Panc1 (cell line): Measurements from ENCODE around the gene GALNT9. TPM values are rescaled to one million over a fixed set of nuclear protein-coding genes. Genes with fewer than 3 reads are reported as not detected.

ENCODE experiments used
- ATAC-seq: fragments of 200-7000 bp; cut with Tn5 transposase; 2 replicates; pipeline ENCODE4 v1.9.1; 2020; ENCODE audit warnings: mild to moderate bottlenecking, moderate library complexity
- BruUV-seq: library from RNA; stranded (reverse); fragments of 400-500 nt; replicated peaks from 2 replicates; lab custom pipeline; 2021; lab: Mats Ljungman, UMichigan
- CTCF ChIA-PET: fragments of 300-600 bp; sonication (Branson Sonifier 250); formaldehyde crosslinking; loops from one replicate; lab custom pipeline; 2022; ENCODE audit warnings: antibody characterized with exemption; lab: Charles Lee
- POLR2A ChIA-PET: fragments of 300-600 bp; sonication (Branson Sonifier 250); formaldehyde crosslinking; loops from one replicate; lab custom pipeline; 2022; ENCODE audit warnings: antibody characterized with exemption; lab: Charles Lee
- DNase-seq: peaks from one replicate; pipeline ENCODE4 v3.0.0-alpha.2; 2010; ENCODE audit warnings: low read depth, low spot score
- H3K27ac ChIP-seq: 2 replicates; pipeline ENCODE4 v1.5.1; 2011; ENCODE audit warnings: mild to moderate bottlenecking, low read length, inconsistent platforms
- H3K27me3 ChIP-seq: fragments of 200-500 bp; sonication (Bioruptor generic); 2 replicates; pipeline ENCODE4 v1.6.0; 2014; ENCODE audit warnings: low read length, inconsistent platforms; ENCODE audit not compliant: control insufficient read depth, insufficient read depth
- H3K36me3 ChIP-seq: fragments of 200-500 bp; sonication (Bioruptor generic); 2 replicates; pipeline ENCODE4 v1.5.1; 2014; ENCODE audit warnings: inconsistent platforms, mild to moderate bottlenecking, low read length, moderate library complexity; ENCODE audit not compliant: control insufficient read depth, insufficient read depth
- H3K4me1 ChIP-seq: 2 replicates; pipeline ENCODE4 v1.5.1; 2011; ENCODE audit warnings: inconsistent platforms, mild to moderate bottlenecking, low read length, moderate library complexity; ENCODE audit not compliant: control insufficient read depth, insufficient read depth
- H3K4me3 ChIP-seq, 2 experiments: 2 replicates each; pipeline ENCODE4 v1.5.1; 2011 to 2012; ENCODE audit warnings: low read depth in 2 of 2, low read length in 2 of 2, mild to moderate bottlenecking in 2 of 2, inconsistent platforms in 1 of 2, moderate library complexity in 1 of 2
- H3K9me3 ChIP-seq: fragments of 200-500 bp; sonication (Bioruptor generic); 2 replicates; pipeline ENCODE4 v1.5.1; 2014; ENCODE audit warnings: low read depth, mild to moderate bottlenecking, inconsistent platforms, low read length, moderate library complexity; ENCODE audit not compliant: control insufficient read depth, insufficient read depth
- POLR2AphosphoS5 ChIP-seq: IDR thresholded peaks from 2 replicates; pipeline ENCODE4 v1.6.1; 2012; ENCODE audit warnings: mild to moderate bottlenecking, low read depth, low read length, moderate library complexity
- SIN3A ChIP-seq: IDR thresholded peaks from 2 replicates; pipeline ENCODE4 v1.6.1; 2012; ENCODE audit warnings: low read depth, mild to moderate bottlenecking, low read length, moderate library complexity, borderline replicate concordance; ENCODE audit not compliant: insufficient read depth
- TCF7L2 ChIP-seq: IDR thresholded peaks from 2 replicates; pipeline ENCODE4 v1.6.1; 2011; ENCODE audit warnings: mild to moderate bottlenecking, low read depth, low read length, inconsistent platforms
- in situ Hi-C: cut with HindIII; loops from 2 replicates; pipeline ENCODE4 v1.10.0; 2016; ENCODE audit warnings: low sequenced_read_pairs, low pct_unique_long_range_greater_than_20kb
- intact Hi-C: fragments of 100-400 bp; cut with micrococcal nuclease; formaldehyde crosslinking; loops from one replicate; pipeline ENCODE4 v1.10.0; 2022; ENCODE audit not compliant: unreplicated experiment
- total RNA-seq: library from RNA; stranded (reverse); gene quantifications from one replicate; pipeline ENCODE4 v1.2.1, GENCODE V29; 2021; ENCODE audit not compliant: unreplicated experiment
- TF ChIP-seq, protein P1 (sequence below): fragments of 450-650 bp; IDR thresholded peaks from 2 replicates; pipeline ENCODE4 v1.5.1; 2017; ENCODE audit warnings: mild to moderate bottlenecking
- TF ChIP-seq, protein P2 (sequence below), 2 experiments: IDR thresholded peaks; 2 replicates each; pipeline ENCODE4 v1.6.1; 2011 to 2012; ENCODE audit warnings: low read depth in 2 of 2, control low read depth in 1 of 2, low read length in 1 of 2, mild to moderate bottlenecking in 1 of 2, moderate library complexity in 1 of 2; ENCODE audit not compliant: insufficient read depth in 1 of 2

GALNT9 gene
- total RNA-seq, 1 experiment from 2014 or later = 0.33 TPM

DNA sequence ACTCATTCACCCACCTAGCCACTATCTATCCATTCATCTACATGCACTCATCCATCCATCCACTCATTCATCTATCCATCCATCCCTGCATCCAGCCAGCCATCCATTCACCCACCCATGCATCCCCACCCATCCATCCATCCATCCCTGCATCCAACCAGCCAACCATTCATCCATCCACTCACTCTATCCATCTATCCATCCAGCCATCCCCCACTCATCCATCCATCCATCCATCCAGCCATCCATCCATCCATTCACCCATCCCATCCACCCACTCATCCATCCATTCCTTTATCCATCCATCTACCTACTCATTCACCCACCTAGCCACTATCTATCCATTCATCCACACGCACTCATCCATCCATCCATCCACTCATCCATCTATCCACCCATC lies 112.0 kb downstream of the GALNT9 start:
- no peaks in the 10 kb centered on the region for H3K9me3 ChIP-seq
- TF ChIP-seq POLR2AphosphoS5 (no peak), SIN3A (no peak), TCF7L2 (no peak)
- TF ChIP-seq, protein P1, sequence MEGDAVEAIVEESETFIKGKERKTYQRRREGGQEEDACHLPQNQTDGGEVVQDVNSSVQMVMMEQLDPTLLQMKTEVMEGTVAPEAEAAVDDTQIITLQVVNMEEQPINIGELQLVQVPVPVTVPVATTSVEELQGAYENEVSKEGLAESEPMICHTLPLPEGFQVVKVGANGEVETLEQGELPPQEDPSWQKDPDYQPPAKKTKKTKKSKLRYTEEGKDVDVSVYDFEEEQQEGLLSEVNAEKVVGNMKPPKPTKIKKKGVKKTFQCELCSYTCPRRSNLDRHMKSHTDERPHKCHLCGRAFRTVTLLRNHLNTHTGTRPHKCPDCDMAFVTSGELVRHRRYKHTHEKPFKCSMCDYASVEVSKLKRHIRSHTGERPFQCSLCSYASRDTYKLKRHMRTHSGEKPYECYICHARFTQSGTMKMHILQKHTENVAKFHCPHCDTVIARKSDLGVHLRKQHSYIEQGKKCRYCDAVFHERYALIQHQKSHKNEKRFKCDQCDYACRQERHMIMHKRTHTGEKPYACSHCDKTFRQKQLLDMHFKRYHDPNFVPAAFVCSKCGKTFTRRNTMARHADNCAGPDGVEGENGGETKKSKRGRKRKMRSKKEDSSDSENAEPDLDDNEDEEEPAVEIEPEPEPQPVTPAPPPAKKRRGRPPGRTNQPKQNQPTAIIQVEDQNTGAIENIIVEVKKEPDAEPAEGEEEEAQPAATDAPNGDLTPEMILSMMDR = no peak
- TF ChIP-seq, protein P2, sequence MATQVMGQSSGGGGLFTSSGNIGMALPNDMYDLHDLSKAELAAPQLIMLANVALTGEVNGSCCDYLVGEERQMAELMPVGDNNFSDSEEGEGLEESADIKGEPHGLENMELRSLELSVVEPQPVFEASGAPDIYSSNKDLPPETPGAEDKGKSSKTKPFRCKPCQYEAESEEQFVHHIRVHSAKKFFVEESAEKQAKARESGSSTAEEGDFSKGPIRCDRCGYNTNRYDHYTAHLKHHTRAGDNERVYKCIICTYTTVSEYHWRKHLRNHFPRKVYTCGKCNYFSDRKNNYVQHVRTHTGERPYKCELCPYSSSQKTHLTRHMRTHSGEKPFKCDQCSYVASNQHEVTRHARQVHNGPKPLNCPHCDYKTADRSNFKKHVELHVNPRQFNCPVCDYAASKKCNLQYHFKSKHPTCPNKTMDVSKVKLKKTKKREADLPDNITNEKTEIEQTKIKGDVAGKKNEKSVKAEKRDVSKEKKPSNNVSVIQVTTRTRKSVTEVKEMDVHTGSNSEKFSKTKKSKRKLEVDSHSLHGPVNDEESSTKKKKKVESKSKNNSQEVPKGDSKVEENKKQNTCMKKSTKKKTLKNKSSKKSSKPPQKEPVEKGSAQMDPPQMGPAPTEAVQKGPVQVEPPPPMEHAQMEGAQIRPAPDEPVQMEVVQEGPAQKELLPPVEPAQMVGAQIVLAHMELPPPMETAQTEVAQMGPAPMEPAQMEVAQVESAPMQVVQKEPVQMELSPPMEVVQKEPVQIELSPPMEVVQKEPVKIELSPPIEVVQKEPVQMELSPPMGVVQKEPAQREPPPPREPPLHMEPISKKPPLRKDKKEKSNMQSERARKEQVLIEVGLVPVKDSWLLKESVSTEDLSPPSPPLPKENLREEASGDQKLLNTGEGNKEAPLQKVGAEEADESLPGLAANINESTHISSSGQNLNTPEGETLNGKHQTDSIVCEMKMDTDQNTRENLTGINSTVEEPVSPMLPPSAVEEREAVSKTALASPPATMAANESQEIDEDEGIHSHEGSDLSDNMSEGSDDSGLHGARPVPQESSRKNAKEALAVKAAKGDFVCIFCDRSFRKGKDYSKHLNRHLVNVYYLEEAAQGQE (IDR thresholded peaks at IDR 0.05; ENCODE audit: insufficient read depth in 1 of 2, low read depth in 2 of 2, low read length in 1 of 2) = no peak
- H3K27me3 ChIP-seq = peaks cover 4% of the 10 kb centered on the region; the same call in 1 of the 2 replicates
- BruUV-seq = no TSS peak
- DNase-seq (no peak), ATAC-seq (no peak)
- H3K27ac ChIP-seq = no peak overlapping the region
- in situ Hi-C loops (no loop called here), intact Hi-C loops (loop anchor here (10.0 kb wide), 1 partner anchor 63 kb away; no protein-coding TSS in a partner anchor)
- CTCF ChIA-PET = interaction anchor here (0.6 kb wide), 1 partner anchor 94 kb away, joined by 3 read pairs; no protein-coding TSS in a partner anchor
- POLR2A ChIA-PET = no interaction called here
- 0 out of 2 replicates have a peak, but pooled peaks cover 2% of the 10 kb centered on the region for H3K4me1 ChIP-seq
- H3K4me3 ChIP-seq = no peak overlapping the region
- no peaks in the 10 kb centered on the region for H3K36me3 ChIP-seq

DNA sequence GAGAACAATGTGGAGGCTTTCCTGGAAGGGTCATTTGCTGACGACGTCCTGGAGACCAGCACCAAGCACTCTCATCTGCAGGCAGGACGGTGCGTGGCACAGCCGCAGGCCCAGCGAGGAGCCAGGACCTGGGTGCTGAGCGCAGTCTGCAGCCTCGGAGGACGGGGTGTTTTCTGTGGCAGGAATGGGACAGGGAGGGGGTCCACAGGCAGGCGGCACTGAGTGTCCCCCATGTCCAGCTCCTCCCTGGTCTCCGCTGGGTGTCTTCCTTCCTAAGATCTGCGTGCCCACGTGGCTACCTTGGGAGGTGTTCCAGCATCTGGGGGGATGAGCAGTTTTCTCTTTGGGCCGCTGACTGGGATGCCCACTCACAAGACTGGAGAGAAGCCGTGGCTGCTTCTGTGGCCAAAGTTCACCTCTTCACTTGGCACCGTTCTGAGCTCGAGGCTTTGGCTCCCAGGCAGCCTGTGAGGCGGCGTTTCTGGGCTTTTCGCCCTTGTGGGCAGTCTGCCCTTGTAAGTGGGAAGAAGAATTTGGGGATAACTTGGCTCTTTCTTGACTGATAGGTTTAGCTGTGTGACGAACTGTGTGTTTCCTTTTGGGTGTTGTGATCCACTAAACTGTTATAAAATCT lies 112.9 kb downstream of the GALNT9 start:
- TF ChIP-seq SIN3A (no peak), TCF7L2 (no peak), POLR2AphosphoS5 (no peak)
- TF ChIP-seq, protein P1 = no peak
- TF ChIP-seq, protein P2 (IDR thresholded peaks at IDR 0.05; ENCODE audit: insufficient read depth in 1 of 2, low read depth in 2 of 2, low read length in 1 of 2) = no peak
- in situ Hi-C loops (no loop called here), intact Hi-C loops (loop anchor here (10.0 kb wide), 1 partner anchor 62 kb away; no protein-coding TSS in a partner anchor)
- no peak overlapping the region for H3K27ac ChIP-seq
- POLR2A ChIA-PET = no interaction called here
- no peaks in the 10 kb centered on the region for H3K9me3 ChIP-seq
- no TSS peak for BruUV-seq
- peaks cover 4% of the 10 kb centered on the region; the same call in 1 of the 2 replicates for H3K27me3 ChIP-seq
- no peaks in the 10 kb centered on the region for H3K36me3 ChIP-seq
- DNase-seq (no peak), ATAC-seq (no peak)
- H3K4me3 ChIP-seq = no peak overlapping the region
- CTCF ChIA-PET = interaction anchor here (0.6 kb wide), 1 partner anchor 93 kb away, joined by 3 read pairs; no protein-coding TSS in a partner anchor
- H3K4me1 ChIP-seq = no peaks in the 10 kb centered on the region
